OCI-LY7 (cell line): ENCODE measurements around the gene LILRA2. TPM values are rescaled to one million over a fixed set of nuclear protein-coding genes. Genes with fewer than 3 reads are reported as not detected.
"Not testable (repeated sequence)": the region's sequence is repeated elsewhere in the genome, so short reads cannot be mapped to it uniquely, and the experiment has no call there.

Experiments used
- BruUV-seq: library from RNA; stranded (reverse); fragments of 400-500 nt; replicated peaks from 2 replicates; lab custom pipeline; 2021; lab: Mats Ljungman, UMichigan
- CTCF ChIA-PET: fragments of 300-600 bp; sonication (Branson Sonifier 250); formaldehyde crosslinking; loops from one replicate; lab custom pipeline; 2022; ENCODE audit warnings: antibody characterized with exemption; ENCODE audit not compliant: unreplicated experiment; lab: Charles Lee
- POLR2A ChIA-PET: fragments of 300-600 bp; sonication (Branson Sonifier 250); formaldehyde crosslinking; loops from one replicate; lab custom pipeline; 2022; ENCODE audit warnings: antibody characterized with exemption; lab: Charles Lee
- DNase-seq: peaks from one replicate; pipeline ENCODE4 v3.0.0-alpha.2; 2015; ENCODE audit warnings: low spot score
- H2AFZ ChIP-seq: fragments of 200-600 bp; sonication (generic), shearing (Covaris generic); 2 replicates; pipeline ENCODE4 v1.6.1; 2014; ENCODE audit warnings: mild to moderate bottlenecking, antibody characterized with exemption, low read length, moderate library complexity
- H3K27ac ChIP-seq: fragments of 200-600 bp; sonication (generic); 2 replicates; pipeline ENCODE4 v1.5.1; 2014; ENCODE audit warnings: mixed run types, low read depth, mild to moderate bottlenecking, moderate library complexity, low read length, inconsistent platforms; ENCODE audit not compliant: poor library complexity, severe bottlenecking
- H3K36me3 ChIP-seq: fragments of 200-600 bp; sonication (generic); 2 replicates; pipeline ENCODE4 v1.6.1; 2014; ENCODE audit warnings: mild to moderate bottlenecking, antibody characterized with exemption, low read length, moderate library complexity, mixed read lengths; ENCODE audit not compliant: insufficient read depth
- H3K4me1 ChIP-seq: fragments of 200-600 bp; sonication (generic); 2 replicates; pipeline ENCODE4 v1.5.1; 2014; ENCODE audit warnings: mild to moderate bottlenecking, low read length; ENCODE audit not compliant: insufficient read depth, poor library complexity, severe bottlenecking
- H3K4me2 ChIP-seq: fragments of 200-600 bp; sonication (generic); 2 replicates; pipeline ENCODE4 v1.6.1; 2014; ENCODE audit warnings: mild to moderate bottlenecking, low read length
- H3K4me3 ChIP-seq: fragments of 200-600 bp; sonication (generic); 2 replicates; pipeline ENCODE4 v1.5.1; 2014; ENCODE audit warnings: mild to moderate bottlenecking, low read depth, low read length; ENCODE audit not compliant: poor library complexity, severe bottlenecking
- H3K79me2 ChIP-seq: fragments of 200-600 bp; sonication (generic); 2 replicates; pipeline ENCODE4 v1.6.1; 2016; ENCODE audit warnings: low read depth, mild to moderate bottlenecking, low read length, moderate library complexity, mixed read lengths; ENCODE audit not compliant: insufficient read depth
- H3K9me2 ChIP-seq: fragments of 200-600 bp; sonication (generic); 2 replicates; pipeline ENCODE4 v1.6.1; 2016; ENCODE audit warnings: mild to moderate bottlenecking, low read length, mixed read lengths; ENCODE audit not compliant: insufficient read depth
- H3K9me3 ChIP-seq: fragments of 200-600 bp; sonication (generic); 2 replicates; pipeline ENCODE4 v1.6.1; 2014; ENCODE audit warnings: mild to moderate bottlenecking, mixed run types, low read length, mixed read lengths
- H4K20me1 ChIP-seq: fragments of 200-600 bp; sonication (generic); 2 replicates; pipeline ENCODE4 v1.6.1; 2014; ENCODE audit warnings: mild to moderate bottlenecking, antibody characterized with exemption, low read length, moderate library complexity, mixed read lengths; ENCODE audit not compliant: insufficient read depth
- CTCF ChIP-seq: fragments of 200-600 bp; sonication (generic); conservative IDR thresholded peaks from 2 replicates; pipeline ENCODE4 v1.5.1; 2014; ENCODE audit warnings: mild to moderate bottlenecking, antibody characterized with exemption, low read length, moderate library complexity, mixed read lengths
- EZH2phosphoT487 ChIP-seq: fragments of 200-600 bp; sonication (generic); IDR thresholded peaks from 2 replicates; pipeline ENCODE4 v1.6.1; 2018; ENCODE audit warnings: low read depth, borderline replicate concordance, mild to moderate bottlenecking, mixed run types, antibody characterized with exemption, low read length, moderate library complexity, mixed read lengths
- intact Hi-C: fragments of 100-400 bp; cut with micrococcal nuclease; formaldehyde crosslinking; loops from one replicate; pipeline ENCODE4 v1.10.0; 2022; ENCODE audit not compliant: unreplicated experiment
- total RNA-seq, 2 experiments: library from RNA; depleted of rRNA in 1 of 2; stranded (reverse); fragments of >200 nt in 1 of 2; shearing (Covaris generic) in 1 of 2; gene quantifications; 2 replicates each; pipeline ENCODE4 v1.2.3, GENCODE V29; 2014 to 2022

The LILRA2 gene
- total RNA-seq, 2 experiments from 2014 or later: 0.38 to 5.5 TPM

DNA sequence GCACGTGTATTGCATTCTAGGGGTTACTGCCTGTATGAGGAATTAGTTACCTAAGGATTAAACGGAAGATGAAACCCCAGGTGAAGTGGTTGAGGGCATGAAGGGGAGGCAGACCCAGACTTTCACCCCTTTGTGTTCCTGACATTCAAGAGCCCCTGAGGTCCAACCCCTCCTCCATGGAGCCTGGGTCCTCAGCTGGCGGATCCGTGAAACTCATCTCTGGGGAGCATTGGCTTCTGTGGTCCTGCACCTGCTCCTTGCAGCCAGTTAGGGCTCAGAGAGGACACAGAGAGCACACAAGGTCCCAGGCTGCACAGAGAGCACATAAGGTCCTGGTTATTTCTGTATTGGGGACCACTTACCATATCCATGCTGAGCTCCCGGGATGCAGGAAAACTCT lies 12.8 kb downstream of the LILRA2 start:
- BruUV-seq: no TSS peak
- Histone ChIP-seq H3K79me2 (no peaks in the 10 kb centered on the region), H3K4me1 (no peaks in the 10 kb centered on the region), H3K27ac (no peak overlapping the region), H2AFZ (no peak overlapping the region), H4K20me1 (no peaks in the 10 kb centered on the region), H3K4me3 (no peak overlapping the region), H3K9me2 (no peaks in the 10 kb centered on the region), H3K4me2 (no peak overlapping the region), H3K9me3 (no peaks in the 10 kb centered on the region), H3K36me3 (no peaks in the 10 kb centered on the region)
- DNase-seq: no peak
- ChIA-PET POLR2A (no interaction called here), CTCF (no interaction called here)
- TF ChIP-seq CTCF: no peak
- TF ChIP-seq EZH2phosphoT487: no peak
- intact Hi-C loops: no loop called here

GRCh38 chr19:54587026-54587425 lies 13.4 kb downstream of the LILRA2 start:
- Histone ChIP-seq H3K4me3 (no peak overlapping the region), H2AFZ (no peak overlapping the region), H3K9me3 (no peaks in the 10 kb centered on the region), H4K20me1 (no peaks in the 10 kb centered on the region), H3K4me2 (no peak overlapping the region), H3K9me2 (no peaks in the 10 kb centered on the region), H3K36me3 (no peaks in the 10 kb centered on the region), H3K27ac (no peak overlapping the region), H3K4me1 (no peaks in the 10 kb centered on the region), H3K79me2 (no peaks in the 10 kb centered on the region)
- ChIA-PET CTCF (no interaction called here), POLR2A (no interaction called here)
- BruUV-seq: no TSS peak
- DNase-seq: no peak
- TF ChIP-seq EZH2phosphoT487 (no peak), CTCF (no peak)
- intact Hi-C loops: no loop called here

DNA sequence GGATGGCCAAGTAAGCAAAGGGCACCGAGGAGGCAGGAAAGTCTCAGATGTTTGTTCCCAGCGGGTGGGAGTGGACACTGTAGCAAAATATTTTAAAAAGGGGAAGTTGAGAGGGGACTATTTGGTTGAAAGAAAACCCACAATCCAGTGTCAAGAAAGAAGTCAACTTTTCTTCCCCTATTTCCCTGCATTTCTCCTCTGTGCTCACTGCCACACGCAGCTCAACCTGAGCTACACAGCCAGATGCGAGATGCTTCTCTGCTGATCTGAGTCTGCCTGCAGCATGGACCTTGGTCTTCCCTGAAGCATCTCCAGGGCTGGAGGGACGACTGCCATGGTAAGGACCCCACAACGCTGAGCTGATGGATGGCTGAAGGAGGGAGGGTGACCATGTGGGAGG lies 19.9 kb downstream of the LILRA2 start, which contains the start of gene LILRA1:
Gene LILRA1, plus strand, starts transcription at position 188 of the 400 bp plus-strand sequence. CDS start 613 bp downstream, outside the sequence.
- H3K4me3 ChIP-seq, H3K9me2 ChIP-seq, H2AFZ ChIP-seq, H3K36me3 ChIP-seq, DNase-seq, H3K4me2 ChIP-seq, H3K79me2 ChIP-seq, H3K9me3 ChIP-seq, H4K20me1 ChIP-seq, BruUV-seq, H3K27ac ChIP-seq, CTCF ChIA-PET, H3K4me1 ChIP-seq, intact Hi-C loops: not testable (repeated sequence)
- POLR2A ChIA-PET: interaction anchor here (0.6 kb wide), 1 partner anchor 35 kb away, joined by 4 read pairs; no protein-coding TSS in a partner anchor

- BruUV-seq, H3K9me3 ChIP-seq, H3K79me2 ChIP-seq, H4K20me1 ChIP-seq, H3K9me2 ChIP-seq, H3K4me1 ChIP-seq, H3K4me2 ChIP-seq, intact Hi-C loops, CTCF ChIA-PET, H2AFZ ChIP-seq, POLR2A ChIA-PET, DNase-seq, H3K4me3 ChIP-seq, H3K27ac ChIP-seq, H3K36me3 ChIP-seq: not testable (repeated sequence)
Observed at GRCh38 chr19:54593931-54594626, 20.5 kb downstream of the LILRA2 start.
